ENCODE data around the gene GPRIN3. TPM values are rescaled to one million over a fixed set of nuclear protein-coding genes. Genes with fewer than 3 reads are reported as not detected.
A peak's percentile ranks its signal among the peaks of the same experiment; 100 is the strongest.

GPRIN3 gene
- total RNA-seq (2014; rRNA removed) = 0.06 TPM in 1 of 2 replicates, not detected in the other
- polyA plus RNA-seq (2012) = not detected

DNA sequence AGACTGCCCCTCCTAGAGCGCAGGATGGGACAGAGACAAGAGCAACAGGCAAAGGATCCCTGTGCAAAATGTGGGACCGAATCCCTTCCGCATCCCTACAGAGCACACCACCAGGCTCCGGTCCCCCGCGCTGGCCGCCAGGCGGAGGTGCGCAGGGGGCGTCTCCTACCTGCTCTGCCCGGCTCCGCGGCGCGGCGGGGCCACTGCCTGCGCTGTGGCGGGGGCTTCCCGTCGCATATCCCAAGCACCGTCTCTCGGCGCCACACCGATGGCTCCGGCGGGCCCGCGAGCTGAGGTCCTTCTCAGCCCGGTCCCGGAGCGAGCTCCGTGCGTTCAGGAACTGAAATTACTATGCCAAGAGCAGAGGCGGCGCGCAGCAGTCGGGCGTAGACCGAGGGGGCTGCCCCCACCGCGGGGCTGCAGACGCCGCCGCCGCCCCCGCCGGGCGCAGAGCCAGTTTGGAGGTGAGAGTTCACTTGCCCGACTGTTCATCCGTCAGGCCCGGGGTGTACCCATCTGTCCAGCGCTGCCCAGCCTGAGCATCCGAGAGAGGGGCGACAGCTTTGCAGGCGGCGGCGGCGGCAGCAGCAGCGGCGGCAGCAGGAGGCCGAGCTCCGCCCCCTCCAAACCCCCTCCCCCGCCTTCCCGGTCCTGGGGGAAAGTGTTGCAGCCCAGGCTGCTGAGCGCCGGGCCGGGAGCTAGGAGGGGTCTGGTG lies at the start of gene GPRIN3:
Gene GPRIN3, minus strand, starts transcription at position 355 of the 715 bp plus-strand sequence. CDS start 57,690 bp downstream, outside the sequence.
- no peak for DNase-seq (ENCODE audit: low read depth)

DNA sequence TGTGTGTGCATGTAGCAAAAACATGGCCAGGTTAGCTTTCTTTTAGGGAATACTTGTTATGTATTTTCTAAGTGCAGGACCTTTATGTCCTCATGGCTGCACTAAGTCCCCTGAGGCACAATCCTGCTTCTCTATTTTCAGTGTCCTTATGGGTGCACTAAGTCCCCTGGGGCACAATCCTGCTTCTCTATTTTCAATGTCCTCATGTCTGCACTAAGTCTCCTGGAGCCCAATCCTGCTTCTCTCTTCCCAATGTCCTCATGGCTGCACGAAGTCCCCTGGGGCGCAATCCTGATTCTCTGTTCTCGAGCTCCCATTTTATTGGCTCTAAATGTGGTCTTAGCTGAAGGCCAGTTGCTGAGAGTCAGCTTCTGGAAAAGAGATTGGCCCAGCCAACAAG lies 49.7 kb upstream of the GPRIN3 start:
- DNase-seq (ENCODE audit: low read depth) = no peak

DNA sequence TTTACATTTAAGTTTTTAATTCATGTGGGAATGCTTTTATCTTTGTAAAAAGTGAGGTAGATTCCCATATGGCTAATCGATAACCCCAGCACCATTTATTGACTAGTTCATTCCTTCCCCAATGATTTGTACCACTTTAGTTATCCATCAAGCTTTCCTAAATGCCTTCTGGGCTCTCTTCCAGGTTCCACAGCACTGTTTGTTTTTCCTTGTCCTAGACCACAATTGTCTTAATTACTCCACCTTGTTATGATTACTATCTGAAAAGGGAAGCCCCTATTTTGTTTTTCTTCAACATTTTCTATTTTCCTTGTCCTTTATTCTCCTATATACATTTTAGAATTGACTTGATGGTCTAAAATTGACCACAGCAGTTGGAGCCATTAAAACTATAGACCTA lies 48.5 kb upstream of the GPRIN3 start:
- no peak for DNase-seq (ENCODE audit: low read depth)

DNA sequence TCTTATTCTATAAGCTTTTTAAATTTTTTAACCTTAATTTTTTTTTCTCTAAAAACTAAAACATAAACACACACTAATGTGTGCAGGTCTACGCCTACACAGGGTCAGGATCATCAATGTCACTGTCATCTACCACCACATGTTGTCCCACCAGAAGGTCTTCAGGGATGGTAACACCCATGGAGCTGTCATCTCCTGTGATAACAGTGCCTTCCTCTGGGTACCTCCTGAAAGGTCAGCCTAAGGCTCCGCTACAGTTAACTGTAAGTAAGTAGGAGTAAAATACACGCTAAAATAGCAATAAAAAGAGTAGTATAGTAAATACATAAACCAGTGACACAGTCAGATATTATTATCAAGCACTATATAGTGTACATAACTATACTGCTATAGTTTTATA lies 45.9 kb upstream of the GPRIN3 start:
- no peak for DNase-seq (ENCODE audit: low read depth)

DNA sequence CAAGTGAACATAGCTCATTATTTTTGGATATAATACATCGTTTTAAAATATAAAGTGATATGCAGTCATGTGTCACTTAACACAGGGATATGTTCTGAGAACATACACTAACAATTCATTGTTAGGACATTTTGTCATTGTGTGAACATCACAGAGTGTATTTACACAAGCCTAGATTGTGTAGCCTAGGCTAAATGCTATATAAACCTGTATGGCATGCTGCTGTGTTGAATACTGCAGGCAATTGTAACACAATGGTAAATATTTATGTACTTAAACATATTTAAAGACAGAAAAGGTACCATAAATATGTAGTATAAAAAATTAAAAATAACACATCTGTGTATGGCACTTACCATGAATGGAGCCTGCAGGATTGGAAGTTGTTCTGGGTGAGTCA lies 44.9 kb upstream of the GPRIN3 start:
- DNase-seq (ENCODE audit: low read depth) = no peak

DNA sequence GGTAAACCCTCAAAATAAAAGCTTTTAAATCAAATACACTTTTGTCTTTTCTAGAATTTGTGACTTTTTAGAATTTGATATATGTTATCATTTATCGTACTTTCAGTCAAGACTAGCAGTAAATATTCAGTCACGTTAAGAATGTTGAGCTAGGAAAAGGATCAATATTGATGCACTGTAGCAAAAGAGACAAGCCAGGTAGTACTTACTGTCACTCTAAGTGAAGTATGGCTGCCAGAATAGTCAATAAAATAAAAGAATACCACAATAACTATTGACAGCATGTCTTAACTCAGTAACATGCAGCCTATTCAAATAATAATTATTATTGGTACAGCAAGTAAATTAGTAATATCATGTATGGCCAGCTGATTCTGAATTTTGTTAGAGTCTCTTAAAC lies 43.6 kb upstream of the GPRIN3 start:
- DNase-seq (ENCODE audit: low read depth) = no peak

DNA sequence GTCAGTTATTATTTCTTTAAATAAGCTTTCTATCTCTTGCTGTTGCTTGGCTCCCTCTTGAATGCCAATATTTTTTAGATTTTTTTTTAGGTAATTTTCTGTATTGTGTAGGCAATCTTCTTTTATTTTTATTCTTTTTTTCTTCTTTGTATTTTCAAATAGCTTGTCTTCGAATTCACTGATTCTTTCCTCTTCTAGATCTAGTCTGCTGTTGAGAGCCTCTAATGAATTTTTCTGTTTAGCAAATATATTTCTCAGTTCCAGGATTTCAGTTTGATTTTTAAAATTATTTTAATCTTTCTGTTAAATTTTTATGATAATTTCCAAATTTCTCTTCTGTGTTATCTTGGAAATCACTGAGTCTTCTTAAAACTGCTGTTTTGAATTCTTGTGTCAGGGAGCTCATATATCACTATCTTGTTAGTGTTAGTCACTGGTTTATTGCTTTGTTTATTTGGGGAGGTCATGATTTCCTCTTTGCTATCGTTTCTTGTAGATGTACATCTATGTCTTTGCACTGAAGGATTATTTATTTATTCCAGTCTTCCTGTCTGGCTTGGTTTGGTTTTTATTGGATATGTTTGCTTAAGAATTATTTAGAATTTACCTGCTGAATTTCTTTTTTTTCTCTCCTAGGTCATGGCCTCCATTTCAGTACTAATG lies 39.9 kb upstream of the GPRIN3 start:
- no peak for DNase-seq (ENCODE audit: low read depth)

DNA sequence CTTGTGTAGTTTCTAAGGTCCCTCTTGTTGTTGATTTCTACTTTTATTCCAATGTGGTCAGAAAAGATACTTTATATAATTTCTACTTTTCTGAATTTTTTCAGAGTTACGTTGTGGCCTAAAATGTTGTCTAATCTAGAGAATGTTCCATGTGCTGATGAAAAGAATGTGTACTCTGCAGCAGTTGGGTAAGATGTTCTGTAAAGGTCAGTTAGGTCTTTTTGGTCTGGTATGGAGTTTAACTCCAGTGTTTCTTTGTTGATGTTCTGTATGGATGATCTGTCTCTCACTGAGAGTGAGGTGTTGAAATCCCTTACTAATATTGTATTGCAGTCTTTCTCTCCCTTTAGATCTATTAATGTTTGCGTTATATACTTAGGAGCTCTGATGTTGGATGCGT lies 37.0 kb upstream of the GPRIN3 start:
- no peak for DNase-seq (ENCODE audit: low read depth)

DNA sequence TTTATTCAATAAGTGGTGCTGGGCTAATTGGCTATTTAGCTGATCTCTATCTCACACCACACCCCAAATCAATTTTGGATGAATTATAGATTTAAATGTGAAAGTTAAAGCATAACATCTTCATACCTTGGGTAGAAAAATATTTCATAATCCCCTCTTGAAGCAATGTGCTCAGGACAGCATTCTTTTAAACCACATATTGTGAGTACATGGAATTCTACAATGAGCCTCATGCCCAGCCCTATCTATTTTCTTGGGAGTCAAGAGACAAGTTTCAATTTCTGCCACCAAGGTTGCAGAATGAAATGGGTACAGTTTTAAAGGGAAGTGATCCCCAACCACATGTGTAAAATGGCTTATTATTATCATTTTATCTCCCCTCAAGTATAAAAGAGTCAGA lies 30.6 kb upstream of the GPRIN3 start:
- peak; percentile 7 for DNase-seq (ENCODE audit: low read depth)

DNA sequence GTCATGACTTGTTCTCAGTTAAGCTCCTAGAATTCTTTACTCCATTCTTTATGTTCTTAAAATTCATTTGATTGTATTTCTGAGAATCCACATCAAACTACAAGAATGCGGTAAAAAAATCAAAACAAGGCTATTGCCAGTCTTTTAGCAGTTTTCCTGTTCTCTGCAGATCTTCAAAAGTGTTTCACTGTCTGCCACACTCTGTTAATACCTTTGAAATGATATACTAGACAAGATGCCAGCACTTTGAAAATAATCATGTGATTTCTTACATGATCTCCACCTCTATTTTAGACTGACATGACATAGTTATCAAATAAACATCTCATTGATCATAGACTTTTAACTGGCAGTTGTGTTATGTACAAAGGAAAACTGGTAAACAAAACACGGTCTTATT lies 30.1 kb upstream of the GPRIN3 start:
- no peak for DNase-seq (ENCODE audit: low read depth)

DNA sequence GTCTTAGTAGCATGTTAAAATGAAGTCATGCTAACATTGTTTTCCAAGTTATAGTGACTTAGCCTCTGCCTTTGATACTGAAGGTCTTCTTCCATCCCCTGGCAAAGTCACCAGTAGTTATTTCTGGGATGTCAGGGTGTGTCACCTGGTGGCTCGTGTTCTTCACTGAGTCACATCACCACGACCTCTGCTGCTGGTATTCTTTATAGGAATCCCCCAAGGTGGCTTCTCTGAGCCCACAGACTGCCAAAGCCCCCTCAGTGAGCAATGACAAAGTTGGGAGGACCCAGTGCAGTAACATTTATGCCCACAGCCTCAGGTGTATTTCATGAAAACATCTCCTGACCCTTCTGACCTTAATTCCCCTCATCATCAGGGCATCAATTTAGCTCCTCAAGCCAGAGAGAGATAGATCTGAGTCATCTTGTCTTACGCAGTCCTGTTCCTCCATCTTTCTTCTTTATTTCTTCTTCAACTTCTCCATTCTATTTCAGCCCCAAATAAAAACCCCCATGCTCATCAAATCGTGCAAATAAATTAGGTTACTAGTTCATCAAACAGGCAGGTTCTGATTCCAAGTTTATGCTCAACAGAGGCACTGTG lies 29.3 kb upstream of the GPRIN3 start:
- DNase-seq (ENCODE audit: low read depth) = no peak

DNA sequence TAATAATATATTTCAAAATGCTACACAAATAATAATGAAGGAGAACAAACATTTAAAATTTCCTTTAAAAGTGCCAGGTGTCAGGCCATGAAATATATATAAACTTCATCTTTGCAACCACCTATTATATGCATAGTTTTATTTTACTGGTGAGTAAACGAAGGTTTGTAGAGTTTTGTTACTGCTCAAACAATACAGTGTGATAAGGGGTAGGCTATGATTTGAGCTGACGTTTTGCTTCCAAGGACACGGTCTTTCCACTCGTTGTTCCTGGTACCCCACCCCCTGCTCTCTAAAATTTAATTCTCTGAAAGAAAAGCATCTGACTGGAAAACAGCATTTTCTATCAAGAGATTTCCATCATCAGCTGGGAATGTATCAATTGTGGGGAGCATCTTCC lies 27.2 kb upstream of the GPRIN3 start:
- DNase-seq (ENCODE audit: low read depth) = no peak

DNA sequence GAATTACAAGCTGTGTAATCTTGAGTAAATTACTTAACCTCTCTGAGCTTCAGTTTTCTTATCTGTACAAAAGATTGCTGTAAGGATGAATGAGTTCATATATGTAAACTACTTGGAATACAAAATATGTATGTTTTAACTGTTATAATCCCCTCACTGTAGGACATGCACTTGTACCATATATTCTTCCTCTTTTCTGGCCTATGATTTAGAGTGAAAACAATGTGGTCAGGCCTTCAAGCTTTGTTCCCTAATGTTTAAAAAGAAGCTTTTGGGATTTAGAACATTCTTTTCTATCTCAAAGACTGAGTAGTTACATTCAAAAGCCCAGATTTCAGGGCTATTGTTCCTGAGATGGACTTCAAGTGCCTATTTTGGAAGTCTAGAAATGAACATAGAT lies 26.7 kb upstream of the GPRIN3 start:
- DNase-seq (ENCODE audit: low read depth) = no peak

DNA sequence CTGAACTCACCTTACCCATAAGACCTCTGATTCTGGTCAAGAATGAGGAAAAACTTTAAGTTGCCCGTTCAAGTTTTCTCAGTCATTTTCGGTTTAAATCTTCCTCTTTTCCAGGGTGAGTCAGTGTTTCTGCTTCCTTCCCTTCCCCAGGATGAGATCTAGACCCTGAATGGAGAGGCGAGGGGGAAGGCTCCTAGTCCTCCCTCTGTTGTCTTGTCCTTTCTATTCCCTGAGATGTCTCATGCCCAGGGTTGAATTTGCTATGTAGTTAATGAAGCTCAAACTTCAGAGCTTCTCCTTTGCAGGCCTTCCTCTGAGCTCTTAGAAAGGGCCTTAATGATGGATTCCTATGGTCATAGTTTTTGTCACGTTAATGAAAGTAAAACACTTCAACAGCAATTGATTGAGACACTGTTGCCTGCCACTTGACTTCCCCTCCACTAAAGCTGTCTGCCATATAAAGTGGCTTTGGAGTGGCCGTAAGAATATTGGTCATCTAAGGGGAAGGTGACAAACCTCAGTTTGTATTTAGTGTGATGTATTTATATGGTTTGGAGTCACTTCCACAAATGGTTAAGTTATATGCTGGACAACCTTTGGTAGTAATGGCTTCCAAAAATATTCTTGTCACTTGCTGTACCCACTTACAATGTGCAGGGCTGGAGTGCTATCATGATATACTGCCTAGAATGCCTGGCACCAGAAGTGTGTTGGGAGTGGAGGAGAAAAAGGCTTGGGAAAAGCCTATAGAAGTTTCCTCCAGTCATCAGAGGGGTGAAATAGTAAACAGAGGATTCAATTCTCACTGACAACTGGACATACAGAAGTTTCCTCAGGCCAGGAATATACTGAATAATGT lies 24.3 kb upstream of the GPRIN3 start:
- no peak for DNase-seq (ENCODE audit: low read depth)

DNA sequence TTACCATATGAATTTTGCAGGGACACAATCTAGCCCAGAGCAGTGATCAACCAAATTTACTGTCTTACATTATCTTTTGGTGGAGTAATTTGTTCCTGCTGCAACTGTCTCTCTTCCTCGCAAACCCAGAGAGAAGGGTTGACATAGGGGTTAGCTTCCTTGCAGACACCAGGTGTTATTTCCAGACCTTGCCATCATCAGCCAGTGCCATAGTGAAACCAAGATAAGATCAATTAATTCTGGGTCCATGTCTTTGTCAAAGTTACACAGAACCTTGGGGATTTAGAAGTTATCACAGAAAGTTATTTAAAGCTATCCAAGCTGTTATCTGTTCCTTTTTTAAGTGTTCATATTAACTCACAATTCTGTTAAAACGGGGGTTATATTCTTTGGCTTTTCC lies 23.6 kb upstream of the GPRIN3 start:
- DNase-seq (ENCODE audit: low read depth) = no peak

DNA sequence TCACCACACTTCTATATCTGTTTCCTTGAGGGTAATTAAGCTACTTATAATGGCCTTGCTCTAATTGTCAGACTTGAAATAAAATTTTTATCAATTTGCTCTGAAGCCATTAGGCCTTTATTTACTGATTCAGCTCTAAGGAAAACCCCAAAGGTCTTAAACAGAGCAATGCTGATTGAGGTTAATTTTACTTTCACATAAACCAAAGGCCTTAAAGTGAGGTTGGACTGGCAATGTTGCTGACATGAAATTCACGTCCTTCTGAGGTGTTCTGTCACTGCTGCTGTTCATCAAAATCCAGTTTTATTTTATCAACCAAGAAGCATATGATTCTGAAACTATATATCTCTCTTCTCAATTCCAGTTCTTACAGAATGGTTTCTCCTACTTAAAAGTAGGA lies 21.7 kb upstream of the GPRIN3 start:
- DNase-seq (ENCODE audit: low read depth) = no peak

DNA sequence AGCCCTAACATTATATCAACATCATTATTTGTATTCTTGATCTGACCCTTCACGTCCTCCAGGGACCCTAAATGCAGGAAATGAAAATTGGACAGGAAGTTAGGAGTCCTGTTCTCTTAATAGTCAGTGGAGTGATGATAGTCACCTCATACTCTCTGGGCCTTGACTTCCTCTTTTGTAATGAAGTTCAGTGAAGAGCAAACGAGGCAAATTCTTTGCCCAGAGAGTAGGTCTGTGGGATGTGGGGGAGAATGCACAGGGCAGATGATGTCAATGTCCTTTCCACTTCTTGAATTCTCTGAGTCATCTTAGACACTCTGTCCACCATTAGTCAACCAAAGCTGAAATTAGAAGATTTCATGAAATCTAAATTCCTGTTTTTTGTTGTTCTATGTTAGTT lies 17.1 kb upstream of the GPRIN3 start:
- peak; percentile 32 for DNase-seq (ENCODE audit: low read depth)

DNA sequence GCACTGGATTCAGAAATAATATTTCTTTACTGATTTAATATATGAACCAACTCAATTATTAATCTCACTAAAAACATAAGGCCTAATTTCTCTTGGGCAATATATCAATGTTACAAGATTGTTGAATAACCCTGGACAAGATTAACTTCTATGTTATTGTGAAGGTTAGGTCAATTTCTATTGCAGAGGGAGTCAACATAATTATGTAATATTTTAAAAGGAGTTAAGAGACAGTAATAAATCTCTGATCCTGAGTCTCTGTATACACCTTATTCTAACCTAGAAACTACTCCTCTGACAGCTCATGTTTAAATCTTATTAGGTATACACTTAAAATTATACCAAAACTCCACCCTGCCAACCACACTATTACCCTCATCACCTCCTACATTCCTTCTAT lies 15.1 kb upstream of the GPRIN3 start:
- DNase-seq (ENCODE audit: low read depth) = no peak

DNA sequence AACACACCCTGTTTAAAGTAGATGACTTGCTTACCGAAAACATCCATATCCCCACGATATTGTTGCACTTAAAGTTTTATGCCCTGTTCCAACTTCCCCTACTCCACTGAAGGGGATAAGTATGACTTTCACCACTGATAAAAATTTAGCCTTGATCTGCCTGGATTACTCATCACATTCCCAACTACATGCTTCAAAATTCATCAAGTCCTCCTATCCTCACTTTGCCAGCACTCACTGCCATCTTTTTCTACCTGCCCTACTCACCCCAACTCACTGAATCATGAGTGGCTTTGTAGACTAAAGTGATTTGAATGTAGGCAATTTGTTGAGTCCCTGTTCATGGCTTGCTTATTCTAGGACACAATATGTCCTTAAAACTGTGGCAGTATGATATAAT lies 12.2 kb upstream of the GPRIN3 start:
- no peak for DNase-seq (ENCODE audit: low read depth)

DNA sequence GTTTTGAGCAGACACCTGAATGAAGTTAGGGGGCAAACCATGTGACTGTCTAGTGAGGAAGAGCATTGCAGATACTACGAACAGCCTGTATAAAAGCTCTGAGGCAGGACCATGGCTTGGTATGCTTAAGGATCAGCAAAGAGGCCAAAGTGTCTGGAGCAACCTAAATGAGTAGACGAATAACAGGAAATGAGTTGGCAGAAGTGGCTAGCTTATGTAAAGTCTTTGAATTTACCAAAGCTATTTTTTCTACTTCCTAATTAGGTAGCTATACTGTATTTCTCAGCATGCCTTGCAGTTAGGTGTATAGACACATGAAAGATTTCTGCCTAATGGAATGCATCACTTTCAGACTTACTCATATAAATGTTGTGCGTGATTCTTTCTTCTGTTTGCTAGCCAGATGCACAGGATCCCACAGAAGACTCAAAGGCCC lies 9.3 kb upstream of the GPRIN3 start:
- DNase-seq (ENCODE audit: low read depth) = no peak

DNA sequence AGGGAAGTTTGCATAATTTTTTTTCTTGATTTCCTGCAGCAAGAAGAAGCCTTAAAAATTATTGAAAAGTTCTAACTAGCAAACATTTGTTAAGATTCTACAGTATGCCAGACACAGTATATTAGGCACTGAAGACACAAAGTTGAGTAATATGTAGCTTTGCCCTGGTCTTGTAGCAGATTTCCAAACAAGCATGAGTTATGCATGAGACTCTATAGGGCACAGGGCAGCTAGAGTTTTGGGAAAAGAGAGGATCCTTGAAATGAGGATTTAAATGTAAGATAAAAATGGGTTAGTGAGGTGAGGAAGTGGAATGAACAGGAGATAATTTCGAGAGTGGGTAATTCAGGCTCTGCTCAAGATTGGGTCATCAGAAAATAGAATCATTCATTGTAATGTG lies 8.6 kb upstream of the GPRIN3 start:
- no peak for DNase-seq (ENCODE audit: low read depth)

DNA sequence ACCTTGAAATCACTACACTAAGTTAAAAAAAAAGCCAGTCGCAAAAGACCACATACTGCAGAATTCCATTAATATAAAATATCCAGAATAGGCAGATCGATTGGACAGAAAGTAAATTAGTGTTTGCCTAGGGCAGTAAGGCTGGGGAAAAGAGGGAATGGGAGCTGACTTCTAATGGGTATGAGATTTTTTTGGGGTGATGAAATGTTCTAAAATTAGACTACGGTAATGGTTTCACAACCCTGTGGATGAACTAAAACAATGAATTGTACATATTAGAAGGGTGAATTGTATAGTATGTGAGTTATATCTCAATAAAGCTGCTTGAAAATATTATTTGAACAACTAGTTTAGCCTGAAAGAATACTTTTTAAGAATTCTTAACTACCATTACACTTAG lies 6.7 kb upstream of the GPRIN3 start:
- DNase-seq (ENCODE audit: low read depth) = no peak

All from LHCN-M2 (cell line).